HepG2 (cell line): Measurements from ENCODE around the gene NBR1. TPM values are rescaled to one million over a fixed set of nuclear protein-coding genes. Genes with fewer than 3 reads are reported as not detected.

Experiments used
- MTF2 ChIP-seq: sonication (generic); formaldehyde crosslinking; IDR thresholded peaks from 2 replicates; pipeline ENCODE4 v1.5.0; 2020; ENCODE audit warnings: missing genetic modification reagents, borderline replicate concordance
- NCOA1 ChIP-seq: sonication (generic); formaldehyde crosslinking; IDR thresholded peaks from 2 replicates; pipeline ENCODE4 v1.9.0; 2021; ENCODE audit warnings: missing genetic modification reagents
- TFE3 ChIP-seq: IDR thresholded peaks from 2 replicates; pipeline ENCODE4 v1.6.1; 2016
- USF2 ChIP-seq, 2 experiments: sonication (generic) in 1 of 2; formaldehyde crosslinking in 1 of 2; IDR thresholded peaks; 2 replicates each; pipeline versions ENCODE4 v1.5.1 to v1.6.1; 2011 to 2020; ENCODE audit warnings: borderline replicate concordance in 1 of 2, low read depth in 1 of 2, low read length in 1 of 2, mild to moderate bottlenecking in 1 of 2, missing genetic modification reagents in 1 of 2, moderate library complexity in 1 of 2
- ZNF121 ChIP-seq: sonication (generic); formaldehyde crosslinking; IDR thresholded peaks from 2 replicates; pipeline ENCODE4 v1.5.0; 2020; ENCODE audit warnings: mild to moderate bottlenecking, missing genetic modification reagents
- ZNF251 ChIP-seq: sonication (generic); formaldehyde crosslinking; IDR thresholded peaks from 2 replicates; pipeline ENCODE4 v1.9.0; 2021; ENCODE audit warnings: mild to moderate bottlenecking, missing genetic modification reagents
- ZNF274 ChIP-seq: sonication (generic); formaldehyde crosslinking; IDR thresholded peaks from 2 replicates; pipeline ENCODE4 v1.5.1; 2020; ENCODE audit warnings: mild to moderate bottlenecking, missing genetic modification reagents
- ZNF367 ChIP-seq: sonication (generic); formaldehyde crosslinking; IDR thresholded peaks from 2 replicates; pipeline ENCODE4 v1.4.0; 2020; ENCODE audit warnings: missing genetic modification reagents, borderline replicate concordance
- ZNF619 ChIP-seq: sonication (generic); formaldehyde crosslinking; IDR thresholded peaks from 2 replicates; pipeline ENCODE4 v1.4.0; 2020; ENCODE audit warnings: mild to moderate bottlenecking, missing genetic modification reagents
- ZNF704 ChIP-seq: sonication (generic); formaldehyde crosslinking; IDR thresholded peaks from 2 replicates; pipeline ENCODE4 v1.8.1; 2023; ENCODE audit warnings: mild to moderate bottlenecking, inconsistent platforms, moderate library complexity, missing genetic modification reagents, borderline replicate concordance
- ZNF713 ChIP-seq: sonication (generic); formaldehyde crosslinking; IDR thresholded peaks from 2 replicates; pipeline ENCODE4 v1.4.0; 2020; ENCODE audit warnings: mild to moderate bottlenecking, missing genetic modification reagents
- ZNF776 ChIP-seq: sonication (generic); formaldehyde crosslinking; IDR thresholded peaks from 2 replicates; pipeline ENCODE4 v1.4.0; 2020; ENCODE audit warnings: mild to moderate bottlenecking, missing genetic modification reagents
- ZNF878 ChIP-seq: sonication (generic); formaldehyde crosslinking; IDR thresholded peaks from 2 replicates; pipeline ENCODE4 v1.8.1; 2023; ENCODE audit warnings: mild to moderate bottlenecking, missing genetic modification reagents, moderate library complexity
- ZNF891 ChIP-seq: sonication (generic); formaldehyde crosslinking; IDR thresholded peaks from 2 replicates; pipeline ENCODE4 v1.5.0; 2020; ENCODE audit warnings: mild to moderate bottlenecking, missing genetic modification reagents
- polyA plus RNA-seq, 8 experiments: library from polyadenylated mRNA; depleted of rRNA in 3 of 8; stranded (reverse) in 7 of 8; unstranded in 1 of 8; fragments of >200 nt; fragmentation: Illumina TruSeq in 4 of 8; extraction: Trizol in 4 of 8; gene quantifications; 2 replicates each; pipeline versions ENCODE4 v1.2.1 to v1.2.3, GENCODE V29; 2011 to 2016; ENCODE audit warnings: low read depth in 4 of 8, missing spikeins in 1 of 8, mixed read lengths in 1 of 8; ENCODE audit not compliant: insufficient read depth in 1 of 8
- total RNA-seq, 5 experiments: library from RNA; depleted of rRNA; stranded (reverse); fragments of >200 nt; fragmentation: Illumina TruSeq; extraction: Trizol; gene quantifications; 2 replicates each; pipeline ENCODE4 v1.2.3, GENCODE V29; 2016; ENCODE audit warnings: low read depth in 1 of 5
- TF ChIP-seq, protein P1 (sequence below): sonication (generic); formaldehyde crosslinking; IDR thresholded peaks from 2 replicates; pipeline ENCODE4 v1.8.1; 2023; ENCODE audit warnings: mild to moderate bottlenecking, missing genetic modification reagents, borderline replicate concordance
- TF ChIP-seq, protein P2 (sequence below): sonication (generic); formaldehyde crosslinking; IDR thresholded peaks from 2 replicates; pipeline ENCODE4 v1.5.1; 2020; ENCODE audit warnings: mild to moderate bottlenecking, missing genetic modification reagents, moderate library complexity
- TF ChIP-seq, protein P3 (sequence below): sonication (generic); formaldehyde crosslinking; conservative IDR thresholded peaks from 2 replicates; pipeline ENCODE4 v1.4.0; 2020; ENCODE audit warnings: missing genetic modification reagents

The NBR1 gene
- total and polyA plus RNA-seq, 2 of the 13 experiments (the other 11 are each of a cell fraction or from before 2014, with no cell fraction given), result 51.7 to 121 TPM

DNA sequence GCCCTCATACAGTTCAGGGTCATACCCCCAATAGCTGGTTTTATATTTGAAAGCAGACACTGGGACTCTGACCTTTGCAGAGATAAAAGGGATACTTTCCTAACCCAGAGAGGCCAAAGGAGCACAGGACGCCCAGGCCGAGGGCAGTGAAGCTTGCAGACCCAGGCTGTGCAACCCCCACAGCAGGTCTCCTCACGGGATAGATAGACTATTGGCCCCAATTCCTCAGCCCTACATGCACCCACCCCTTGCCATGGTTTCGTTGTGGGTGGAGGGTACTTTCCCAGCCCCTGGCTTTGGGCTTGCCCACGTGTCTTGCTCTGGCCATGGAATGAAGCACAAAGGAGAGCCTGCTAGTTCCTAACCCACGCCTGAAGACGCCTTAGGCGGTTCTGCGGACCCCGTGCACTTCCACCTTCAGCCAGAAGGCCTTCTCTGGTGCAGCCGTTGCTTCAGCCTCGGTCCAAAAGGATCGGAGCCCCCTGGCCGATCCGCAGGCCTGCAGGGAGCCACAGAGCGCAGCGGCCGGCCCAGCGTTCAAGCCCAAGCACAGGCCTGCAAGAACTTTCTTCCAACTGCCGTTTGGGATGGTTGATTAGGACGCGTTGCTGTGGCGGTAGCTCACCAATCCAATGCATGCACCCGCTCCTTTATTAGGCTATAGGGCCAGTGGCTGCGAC, 36.1 kb upstream of the NBR1 start (continued):
- TF ChIP-seq ZNF713 (no peak), ZNF704 (CRISPR knock-in tag) (no peak), ZNF367 (CRISPR knock-in tag) (no peak), NCOA1 (CRISPR knock-in tag) (no peak), TFE3 (CRISPR knock-in tag) (no peak), ZNF619 (CRISPR knock-in tag) (no peak), ZNF274 (CRISPR knock-in tag) (no peak), ZNF251 (CRISPR knock-in tag) (no peak), USF2 (IDR thresholded peaks at IDR 0.05; ENCODE audit: low read depth, low read length) (no peak), USF2 (CRISPR knock-in tag; IDR thresholded peaks at IDR 0.05; ENCODE audit: borderline replicate concordance) (no peak), ZNF121 (CRISPR knock-in tag) (no peak), ZNF878 (CRISPR knock-in tag) (no peak), ZNF891 (CRISPR knock-in tag) (peak; percentile 55; the same call in 1 of the 2 replicates), ZNF776 (no peak), MTF2 (CRISPR knock-in tag) (no peak)
- TF ChIP-seq, protein P1, sequence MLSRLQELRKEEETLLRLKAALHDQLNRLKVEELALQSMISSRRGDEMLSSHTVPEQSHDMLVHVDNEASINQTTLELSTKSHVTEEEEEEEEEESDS (CRISPR knock-in tag), result no peak
- TF ChIP-seq, protein P2, sequence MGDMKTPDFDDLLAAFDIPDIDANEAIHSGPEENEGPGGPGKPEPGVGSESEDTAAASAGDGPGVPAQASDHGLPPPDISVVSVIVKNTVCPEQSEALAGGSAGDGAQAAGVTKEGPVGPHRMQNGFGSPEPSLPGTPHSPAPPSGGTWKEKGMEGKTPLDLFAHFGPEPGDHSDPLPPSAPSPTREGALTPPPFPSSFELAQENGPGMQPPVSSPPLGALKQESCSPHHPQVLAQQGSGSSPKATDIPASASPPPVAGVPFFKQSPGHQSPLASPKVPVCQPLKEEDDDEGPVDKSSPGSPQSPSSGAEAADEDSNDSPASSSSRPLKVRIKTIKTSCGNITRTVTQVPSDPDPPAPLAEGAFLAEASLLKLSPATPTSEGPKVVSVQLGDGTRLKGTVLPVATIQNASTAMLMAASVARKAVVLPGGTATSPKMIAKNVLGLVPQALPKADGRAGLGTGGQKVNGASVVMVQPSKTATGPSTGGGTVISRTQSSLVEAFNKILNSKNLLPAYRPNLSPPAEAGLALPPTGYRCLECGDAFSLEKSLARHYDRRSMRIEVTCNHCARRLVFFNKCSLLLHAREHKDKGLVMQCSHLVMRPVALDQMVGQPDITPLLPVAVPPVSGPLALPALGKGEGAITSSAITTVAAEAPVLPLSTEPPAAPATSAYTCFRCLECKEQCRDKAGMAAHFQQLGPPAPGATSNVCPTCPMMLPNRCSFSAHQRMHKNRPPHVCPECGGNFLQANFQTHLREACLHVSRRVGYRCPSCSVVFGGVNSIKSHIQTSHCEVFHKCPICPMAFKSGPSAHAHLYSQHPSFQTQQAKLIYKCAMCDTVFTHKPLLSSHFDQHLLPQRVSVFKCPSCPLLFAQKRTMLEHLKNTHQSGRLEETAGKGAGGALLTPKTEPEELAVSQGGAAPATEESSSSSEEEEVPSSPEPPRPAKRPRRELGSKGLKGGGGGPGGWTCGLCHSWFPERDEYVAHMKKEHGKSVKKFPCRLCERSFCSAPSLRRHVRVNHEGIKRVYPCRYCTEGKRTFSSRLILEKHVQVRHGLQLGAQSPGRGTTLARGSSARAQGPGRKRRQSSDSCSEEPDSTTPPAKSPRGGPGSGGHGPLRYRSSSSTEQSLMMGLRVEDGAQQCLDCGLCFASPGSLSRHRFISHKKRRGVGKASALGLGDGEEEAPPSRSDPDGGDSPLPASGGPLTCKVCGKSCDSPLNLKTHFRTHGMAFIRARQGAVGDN (CRISPR knock-in tag), result peak; percentile 86
- TF ChIP-seq, protein P3, sequence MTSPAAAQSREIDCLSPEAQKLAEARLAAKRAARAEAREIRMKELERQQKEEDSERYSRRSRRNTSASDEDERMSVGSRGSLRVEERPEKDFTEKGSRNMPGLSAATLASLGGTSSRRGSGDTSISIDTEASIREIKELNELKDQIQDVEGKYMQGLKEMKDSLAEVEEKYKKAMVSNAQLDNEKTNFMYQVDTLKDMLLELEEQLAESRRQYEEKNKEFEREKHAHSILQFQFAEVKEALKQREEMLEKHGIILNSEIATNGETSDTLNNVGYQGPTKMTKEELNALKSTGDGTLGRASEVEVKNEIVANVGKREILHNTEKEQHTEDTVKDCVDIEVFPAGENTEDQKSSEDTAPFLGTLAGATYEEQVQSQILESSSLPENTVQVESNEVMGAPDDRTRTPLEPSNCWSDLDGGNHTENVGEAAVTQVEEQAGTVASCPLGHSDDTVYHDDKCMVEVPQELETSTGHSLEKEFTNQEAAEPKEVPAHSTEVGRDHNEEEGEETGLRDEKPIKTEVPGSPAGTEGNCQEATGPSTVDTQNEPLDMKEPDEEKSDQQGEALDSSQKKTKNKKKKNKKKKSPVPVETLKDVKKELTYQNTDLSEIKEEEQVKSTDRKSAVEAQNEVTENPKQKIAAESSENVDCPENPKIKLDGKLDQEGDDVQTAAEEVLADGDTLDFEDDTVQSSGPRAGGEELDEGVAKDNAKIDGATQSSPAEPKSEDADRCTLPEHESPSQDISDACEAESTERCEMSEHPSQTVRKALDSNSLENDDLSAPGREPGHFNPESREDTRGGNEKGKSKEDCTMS, result no peak
